Tibial nerve (tissue), 4 donors: ENCODE results near the gene GAL3ST1. TPM values are rescaled to one million over a fixed set of nuclear protein-coding genes. Genes with fewer than 3 reads are reported as not detected.
"Not testable (repeated sequence)": the region's sequence is repeated elsewhere in the genome, so short reads cannot be mapped to it uniquely, and the experiment has no call there.

Source experiments
- DNase-seq, 2 donors: peaks; one replicate each; pipeline ENCODE4 v3.0.0-alpha.2; 2019; ENCODE audit warnings: low spot score in 2 of 2
- H3K27ac ChIP-seq, 4 donors: fragments of 200-600 bp; sonication (generic) in 3 of 4; one replicate each; pipeline ENCODE4 v1.5.1; 2017 to 2019; ENCODE audit warnings: mild to moderate bottlenecking in 1 of 4
- H3K27me3 ChIP-seq, 2 donors: fragments of 200-600 bp; sonication (generic) in 1 of 2; one replicate each; pipeline versions ENCODE4 v1.5.1 to v1.6.0; 2017 to 2019
- H3K36me3 ChIP-seq, 3 donors: fragments of 200-600 bp; sonication (generic); one replicate each; pipeline ENCODE4 v1.5.1; 2018 to 2019
- H3K4me1 ChIP-seq, 4 donors: fragments of 200-600 bp; sonication (generic) in 3 of 4; one replicate each; pipeline ENCODE4 v1.5.1; 2017 to 2019
- H3K4me3 ChIP-seq, 4 donors: fragments of 200-600 bp; sonication (generic) in 3 of 4; one replicate each; pipeline ENCODE4 v1.5.1; 2017 to 2019; ENCODE audit warnings: mild to moderate bottlenecking in 1 of 4, moderate library complexity in 1 of 4
- H3K9me3 ChIP-seq, 4 donors: fragments of 200-600 bp; sonication (generic) in 3 of 4; one replicate each; pipeline ENCODE4 v1.5.1; 2017 to 2019
- EP300 ChIP-seq, 2 donors: sonication (generic); formaldehyde crosslinking; IDR thresholded peaks; one replicate each; pipeline ENCODE4 v1.6.1; 2017; ENCODE audit warnings: antibody characterized with exemption in 2 of 2, mild to moderate bottlenecking in 1 of 2
- POLR2A ChIP-seq, 2 donors: fragments of 450-650 bp; IDR thresholded peaks; one replicate each; pipeline ENCODE4 v1.6.1; 2017; ENCODE audit warnings: antibody characterized with exemption in 2 of 2, mild to moderate bottlenecking in 2 of 2, moderate library complexity in 2 of 2
- WGBS, 2 donors: methylation state at CpG; one replicate each; pipeline ENCODE4 v1.1.5; 2018; 5-methylcytosine and 5-hydroxymethylcytosine counted together
- total RNA-seq, 4 donors: library from RNA; depleted of rRNA; stranded (reverse); fragments of >200 nt; gene quantifications; one replicate each; pipeline ENCODE4 v1.1.0, GENCODE V29; 2016
- TF ChIP-seq, protein P1 (sequence below), 5 experiments: fragments of 200-600 bp in 3 of 5; fragments of 450-650 bp in 2 of 5; sonication (generic) in 3 of 5; IDR thresholded peaks; one replicate each; pipeline ENCODE4 v1.5.1; 2016 to 2019; ENCODE audit warnings: antibody characterized with exemption in 5 of 5, mild to moderate bottlenecking in 3 of 5, moderate library complexity in 2 of 5

The GAL3ST1 gene
- total RNA-seq, 4 donors from 2014 or later: 17.4 to 22.2 (median 18.8) TPM

DNA sequence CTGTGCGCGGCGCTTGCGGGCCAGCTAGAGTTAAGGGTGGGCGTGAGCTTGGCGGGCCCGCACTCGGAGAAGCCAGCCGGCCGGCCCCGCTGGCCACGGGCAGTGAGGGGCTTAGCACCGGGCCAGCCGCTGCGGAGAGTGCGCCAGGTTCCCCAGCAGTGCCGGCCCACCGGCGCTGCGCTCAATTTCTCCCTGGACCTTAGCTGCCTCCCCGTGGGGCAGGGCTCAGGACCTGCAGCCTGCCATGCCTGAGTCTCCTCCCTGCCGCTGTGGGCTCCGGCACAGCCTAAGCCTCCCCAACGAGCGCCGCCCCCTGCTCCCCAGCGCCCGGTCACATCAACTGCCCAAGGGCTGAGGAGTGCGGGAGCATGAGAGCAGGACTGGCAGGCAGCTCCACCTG, 22.4 kb upstream of the GAL3ST1 start:
- Histone ChIP-seq H3K9me3 (no peaks in the 10 kb centered on the region), H3K27me3 (no peaks in the 10 kb centered on the region), H3K27ac (no peak overlapping the region), H3K4me1 (peaks cover 0 to 5% (median 0%) of the 10 kb centered on the region in 4 donors), H3K36me3 (no peaks in the 10 kb centered on the region), H3K4me3 (no peak overlapping the region)
- no peak for DNase-seq
- TF ChIP-seq, protein P1, sequence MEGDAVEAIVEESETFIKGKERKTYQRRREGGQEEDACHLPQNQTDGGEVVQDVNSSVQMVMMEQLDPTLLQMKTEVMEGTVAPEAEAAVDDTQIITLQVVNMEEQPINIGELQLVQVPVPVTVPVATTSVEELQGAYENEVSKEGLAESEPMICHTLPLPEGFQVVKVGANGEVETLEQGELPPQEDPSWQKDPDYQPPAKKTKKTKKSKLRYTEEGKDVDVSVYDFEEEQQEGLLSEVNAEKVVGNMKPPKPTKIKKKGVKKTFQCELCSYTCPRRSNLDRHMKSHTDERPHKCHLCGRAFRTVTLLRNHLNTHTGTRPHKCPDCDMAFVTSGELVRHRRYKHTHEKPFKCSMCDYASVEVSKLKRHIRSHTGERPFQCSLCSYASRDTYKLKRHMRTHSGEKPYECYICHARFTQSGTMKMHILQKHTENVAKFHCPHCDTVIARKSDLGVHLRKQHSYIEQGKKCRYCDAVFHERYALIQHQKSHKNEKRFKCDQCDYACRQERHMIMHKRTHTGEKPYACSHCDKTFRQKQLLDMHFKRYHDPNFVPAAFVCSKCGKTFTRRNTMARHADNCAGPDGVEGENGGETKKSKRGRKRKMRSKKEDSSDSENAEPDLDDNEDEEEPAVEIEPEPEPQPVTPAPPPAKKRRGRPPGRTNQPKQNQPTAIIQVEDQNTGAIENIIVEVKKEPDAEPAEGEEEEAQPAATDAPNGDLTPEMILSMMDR (IDR thresholded peaks at IDR 0.05): no peak
- TF ChIP-seq EP300 (IDR thresholded peaks at IDR 0.05) (no peak), POLR2A (IDR thresholded peaks at IDR 0.05) (no peak)
- 88 to 91% methylated on average over 9 to 21 of the region's 29 CpGs for WGBS, 2 donors

DNA sequence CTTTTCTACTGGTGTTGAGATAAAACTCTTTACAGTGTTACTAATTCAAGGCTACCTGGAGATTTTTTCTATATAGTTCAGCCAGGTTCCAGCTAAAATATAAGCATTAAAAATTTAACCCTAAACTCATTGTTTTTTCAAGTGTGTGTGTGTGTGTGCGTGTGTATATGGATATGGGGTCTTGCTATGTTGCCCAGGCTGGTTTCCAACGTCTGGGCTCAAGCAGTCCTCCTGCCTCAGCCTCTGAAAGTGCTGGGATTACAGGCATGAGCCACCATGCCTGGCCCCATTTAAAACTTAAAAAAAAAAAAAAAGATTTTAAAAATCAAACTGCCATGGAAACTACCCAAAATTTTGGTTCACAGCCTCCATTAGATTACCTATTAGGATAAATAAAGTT, 21.7 kb upstream of the GAL3ST1 start:
- H3K4me3 ChIP-seq: no peak overlapping the region
- WGBS, 2 donors: 51 to 69% methylated on average over 2 of the region's 2 CpGs
- H3K4me1 ChIP-seq: peaks cover 0 to 5% (median under 1%) of the 10 kb centered on the region in 4 donors
- DNase-seq: no peak
- H3K9me3 ChIP-seq: no peaks in the 10 kb centered on the region
- no peaks in the 10 kb centered on the region for H3K27me3 ChIP-seq
- H3K27ac ChIP-seq: no peak overlapping the region
- TF ChIP-seq, protein P1 (IDR thresholded peaks at IDR 0.05): no peak
- TF ChIP-seq EP300 (IDR thresholded peaks at IDR 0.05) (no peak), POLR2A (IDR thresholded peaks at IDR 0.05) (no peak)
- H3K36me3 ChIP-seq: no peaks in the 10 kb centered on the region

DNA sequence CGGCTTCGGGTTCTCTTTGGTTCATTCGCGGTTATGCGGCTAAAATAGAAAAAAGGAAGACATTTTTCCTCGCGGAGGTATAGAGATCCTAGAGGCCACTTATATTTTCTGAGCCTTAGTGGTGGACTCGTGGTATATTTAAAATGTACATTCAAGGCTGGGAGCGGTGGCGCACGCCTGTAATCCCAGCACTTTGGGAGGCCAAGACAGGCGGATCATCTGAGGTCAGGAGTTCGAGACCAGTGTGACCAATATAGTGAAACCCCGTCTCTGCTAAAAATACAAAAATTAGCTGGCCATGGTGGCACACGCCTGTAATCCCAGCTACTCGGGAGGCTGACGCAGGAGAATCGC, 17.9 kb upstream of the GAL3ST1 start:
- H3K27ac ChIP-seq: peak overlapping the region in 3 of 4 donors; percentile 50 to 91 (median 85)
- H3K4me1 ChIP-seq: peaks cover 8 to 26% (median 15%) of the 10 kb centered on the region in 4 donors
- not testable (repeated sequence) for H3K27me3 ChIP-seq, DNase-seq, H3K9me3 ChIP-seq
- H3K4me3 ChIP-seq: peak overlapping the region; percentile 57 to 93 (median 76)
- H3K36me3 ChIP-seq: peaks cover 0 to 19% (median 18%) of the 10 kb centered on the region in 3 donors
- 34 to 36% methylated on average over 18 of the region's 18 CpGs for WGBS, 2 donors

DNA sequence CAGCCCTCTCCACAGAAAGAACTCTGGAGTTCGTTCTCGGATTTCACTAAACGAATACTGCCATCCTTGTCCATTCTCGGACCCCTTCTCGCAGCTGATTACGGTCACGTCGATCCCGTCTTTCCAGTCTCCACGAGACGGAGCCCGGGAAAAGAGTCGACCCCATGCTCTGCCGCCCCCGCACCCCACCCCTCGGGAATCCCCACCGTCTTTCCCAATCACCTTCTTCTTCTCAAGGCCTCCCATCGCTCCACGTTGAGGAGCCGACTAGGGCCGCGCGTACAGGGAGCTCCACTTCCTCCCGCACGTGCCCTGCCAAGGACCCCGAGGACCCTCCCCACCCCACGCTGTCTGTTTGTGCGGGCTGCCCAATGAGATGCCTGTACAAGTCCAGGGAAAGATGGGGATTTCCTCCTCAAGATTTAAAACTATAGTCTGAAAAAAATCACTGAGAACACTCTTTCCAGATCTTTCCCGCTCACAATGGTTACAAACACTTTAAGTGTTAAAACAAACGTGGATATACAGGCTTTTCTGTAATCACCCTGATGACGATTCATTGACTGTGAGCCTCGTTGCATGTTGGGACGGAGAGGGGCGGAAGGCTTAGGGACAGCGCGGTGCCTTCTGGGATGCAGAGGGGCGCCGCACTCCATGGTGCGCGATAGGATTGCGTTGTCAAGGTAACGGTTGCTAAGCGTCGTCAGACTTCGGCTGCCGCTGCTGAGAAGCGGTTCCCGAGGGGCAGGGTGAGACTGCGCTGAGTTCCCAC, 17.3 kb upstream of the GAL3ST1 start, which contains the start of gene PES1:
Gene PES1 (minus strand): TSS at position 323 of the 772 bp plus-strand sequence. CDS start 77 bp downstream, at position 246.
- peaks cover 0 to 25% (median 24%) of the 10 kb centered on the region in 3 donors for H3K36me3 ChIP-seq
- H3K27ac ChIP-seq: peak within 1 kb of the TSS; percentile 50 to 91 (median 83)
- WGBS, 2 donors: 0% methylated on average over 43 to 49 of the region's 49 CpGs
- peak; percentile 83 to 95 for DNase-seq
- peaks cover 8 to 26% (median 15%) of the 10 kb centered on the region in 4 donors for H3K4me1 ChIP-seq
- TF ChIP-seq, protein P1 (IDR thresholded peaks at IDR 0.05): peak in 1 of 5 experiments; percentile 44
- TF ChIP-seq EP300 (IDR thresholded peaks at IDR 0.05): peak; percentile 80 to 94
- TF ChIP-seq POLR2A (IDR thresholded peaks at IDR 0.05): peak in 1 of 2 donors; percentile 24
- H3K27me3 ChIP-seq: no peaks in the 10 kb centered on the region
- no peaks in the 10 kb centered on the region for H3K9me3 ChIP-seq
- H3K4me3 ChIP-seq: peak within 1 kb of the TSS; percentile 57 to 93 (median 76)

DNA sequence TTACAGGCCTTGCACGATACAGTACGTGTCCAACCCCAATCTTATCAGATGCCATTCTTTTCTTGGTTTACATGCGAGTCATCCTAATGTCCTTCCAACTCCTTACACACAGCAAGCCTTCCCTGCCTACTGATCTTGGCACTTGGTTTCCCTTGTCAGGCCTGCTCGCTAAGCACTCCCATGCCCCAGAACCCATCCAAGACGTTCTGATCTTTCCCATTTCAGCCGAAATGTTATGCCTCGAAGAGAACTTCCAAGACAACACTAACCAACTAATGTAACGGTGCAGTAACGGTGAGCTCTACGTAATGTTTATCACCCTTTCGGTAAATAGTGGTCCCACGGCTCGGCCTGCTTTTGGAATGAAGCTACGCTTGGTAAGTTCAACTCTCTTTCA, 16.7 kb upstream of the GAL3ST1 start:
- Histone ChIP-seq H3K4me1 (peaks cover 8 to 26% (median 15%) of the 10 kb centered on the region in 4 donors), H3K36me3 (peaks cover 0 to 31% (median 30%) of the 10 kb centered on the region in 3 donors), H3K9me3 (no peaks in the 10 kb centered on the region), H3K27me3 (no peaks in the 10 kb centered on the region), H3K27ac (peak overlapping the region; percentile 50 to 91 (median 83)), H3K4me3 (peak overlapping the region; percentile 57 to 93 (median 76))
- 3 to 4% methylated on average over 14 of the region's 14 CpGs for WGBS, 2 donors
- TF ChIP-seq, protein P1 (IDR thresholded peaks at IDR 0.05): no peak
- TF ChIP-seq POLR2A (IDR thresholded peaks at IDR 0.05): no peak
- no peak for TF ChIP-seq EP300 (IDR thresholded peaks at IDR 0.05)
- DNase-seq: no peak
